Spleen (tissue), 11 donors: ENCODE results near the gene ISM2. TPM values are rescaled to one million over a fixed set of nuclear protein-coding genes. Genes with fewer than 3 reads are reported as not detected.

Source experiments
- DNase-seq: peaks from one replicate; pipeline ENCODE4 v3.0.0-alpha.2; 2020
- H3K27ac ChIP-seq, 8 donors: fragments of 200-600 bp; sonication (generic) in 7 of 8; 1 replicate in 4 of 8; 2 replicates in 4 of 8; pipeline versions ENCODE4 v1.5.0 to v1.8.0; 2016 to 2021; ENCODE audit warnings: inconsistent platforms in 4 of 8, mild to moderate bottlenecking in 4 of 8, moderate library complexity in 1 of 8
- H3K27me3 ChIP-seq, 7 donors: fragments of 200-600 bp; sonication (generic) in 6 of 7; replicated peaks in 1 of 7; 1 replicate in 4 of 7; 2 replicates in 3 of 7; pipeline versions ENCODE4 v1.5.0 to v1.8.0; 2016 to 2021; ENCODE audit warnings: inconsistent platforms in 3 of 7, mild to moderate bottlenecking in 1 of 7
- H3K36me3 ChIP-seq, 6 donors: fragments of 200-600 bp; sonication (generic) in 5 of 6; 1 replicate in 4 of 6; 2 replicates in 2 of 6; pipeline versions ENCODE4 v1.5.0 to v1.8.0; 2016 to 2021; ENCODE audit warnings: inconsistent platforms in 2 of 6
- H3K4me1 ChIP-seq, 6 donors: fragments of 200-600 bp; sonication (generic) in 5 of 6; 1 replicate in 3 of 6; 2 replicates in 3 of 6; pipeline versions ENCODE4 v1.5.0 to v1.8.0; 2016 to 2021; ENCODE audit warnings: inconsistent platforms in 3 of 6
- H3K4me3 ChIP-seq, 8 donors: fragments of 200-600 bp; sonication (generic) in 7 of 8; 1 replicate in 4 of 8; 2 replicates in 4 of 8; pipeline versions ENCODE4 v1.5.0 to v1.8.0; 2016 to 2021; ENCODE audit warnings: inconsistent platforms in 4 of 8, mild to moderate bottlenecking in 4 of 8, moderate library complexity in 2 of 8
- H3K9me3 ChIP-seq, 8 donors: fragments of 200-600 bp; sonication (generic) in 7 of 8; 1 replicate in 4 of 8; 2 replicates in 4 of 8; pipeline versions ENCODE4 v1.5.0 to v1.8.0; 2016 to 2021; ENCODE audit warnings: inconsistent platforms in 4 of 8
- POLR2A ChIP-seq, 3 donors: fragments of 450-650 bp; IDR thresholded peaks; one replicate each; pipeline ENCODE4 v1.5.1; 2017; ENCODE audit warnings: antibody characterized with exemption in 3 of 3, mild to moderate bottlenecking in 1 of 3
- POLR2AphosphoS5 ChIP-seq, 3 donors: sonication (generic); formaldehyde crosslinking; IDR thresholded peaks; one replicate each; pipeline ENCODE4 v1.5.1; 2017; ENCODE audit warnings: antibody characterized with exemption in 3 of 3
- WGBS, 5 donors: extraction: QIAGEN DNeasy Blood & Tissue Kit in 3 of 5; methylation state at CpG; one replicate each; pipeline versions ENCODE4 v1.1.5 to v1.1.7; 2013 to 2018; 5-methylcytosine and 5-hydroxymethylcytosine counted together
- intact Hi-C: fragments of 100-400 bp; cut with DNase I; formaldehyde crosslinking; loops from one replicate; pipeline ENCODE4 v1.15.0; 2023; ENCODE audit warnings: low total_unique reads
- polyA plus RNA-seq, 3 donors: library from polyadenylated mRNA; stranded (reverse); fragments of 200-250 nt; gene quantifications; one replicate each; pipeline ENCODE4 v1.2.1, GENCODE V29; 2013
- total RNA-seq, 7 donors: library from RNA; depleted of rRNA in 3 of 7; stranded (reverse); fragments of >200 nt in 3 of 7; fragmentation: NEBNext Ultra II Directional in 4 of 7; extraction: Animal tissue kit (Norgen Biotek cat#: 25700) in 4 of 7; gene quantifications; one replicate each; pipeline versions ENCODE4 v1.1.0 to v1.2.1, GENCODE V29; 2016 to 2021
- TF ChIP-seq, protein P1 (sequence below), 11 experiments: fragments of 200-600 bp in 7 of 11; fragments of 450-650 bp in 4 of 11; sonication (generic) in 4 of 11; IDR thresholded peaks in 8 of 11; conservative IDR thresholded peaks in 3 of 11; 1 replicate in 7 of 11; 2 replicates in 4 of 11; pipeline versions ENCODE4 v1.4.0 to v1.8.0; 2016 to 2021; ENCODE audit warnings: antibody characterized with exemption in 11 of 11, inconsistent platforms in 4 of 11, mild to moderate bottlenecking in 1 of 11
- donor health status: healthy with polysubstance abuse.
- donor health status: DM: no; HTN: no; CAD: no; lungs with moderate emphysema.
- donor health status: DM: no; HTN: no; CAD: no.
- donor health status: Bipolar disorder and iron deficiency.
- donor health status: healthy.
- donor health status: DM: no; HTN: no; CAD: no.
- donor health status: DM: yes; HTN: yes; CAD: no.

Gene ISM2
- total and polyA plus RNA-seq, 10 donors: 0.13 to 0.56 (median 0.43) TPM; not detected in 5

DNA sequence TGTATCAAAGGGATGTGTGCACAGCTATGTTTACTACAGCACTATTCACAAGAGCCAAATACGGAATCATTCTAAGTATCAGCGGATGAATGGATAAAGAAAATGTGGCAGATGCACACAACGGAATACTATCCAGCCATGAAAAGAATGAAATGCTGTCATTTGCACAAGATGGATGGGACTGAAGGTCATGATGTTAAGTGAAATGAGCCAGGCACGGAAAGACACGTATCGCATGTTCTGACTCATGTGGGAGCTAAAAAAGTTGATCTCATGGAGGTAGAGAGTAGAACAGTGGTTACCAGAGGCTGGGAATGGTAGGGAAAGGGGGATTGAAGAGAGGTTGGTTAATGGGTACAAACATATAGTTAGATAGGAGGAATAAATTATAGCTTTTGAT is 25.9 kb upstream of the ISM2 start:
- H3K4me3 ChIP-seq: no peak overlapping the region
- WGBS, 5 donors: 79 to 97% (median 95%) methylated on average over 6 of the region's 6 CpGs
- intact Hi-C loops: no loop called here
- no peak overlapping the region for H3K27ac ChIP-seq
- DNase-seq: no peak
- H3K4me1 ChIP-seq: no peaks in the 10 kb centered on the region
- H3K36me3 ChIP-seq: peaks cover 3 to 79% (median 26%) of the 10 kb centered on the region in 6 donors
- no peaks in the 10 kb centered on the region for H3K9me3 ChIP-seq
- H3K27me3 ChIP-seq: no peaks in the 10 kb centered on the region
- TF ChIP-seq, protein P1, sequence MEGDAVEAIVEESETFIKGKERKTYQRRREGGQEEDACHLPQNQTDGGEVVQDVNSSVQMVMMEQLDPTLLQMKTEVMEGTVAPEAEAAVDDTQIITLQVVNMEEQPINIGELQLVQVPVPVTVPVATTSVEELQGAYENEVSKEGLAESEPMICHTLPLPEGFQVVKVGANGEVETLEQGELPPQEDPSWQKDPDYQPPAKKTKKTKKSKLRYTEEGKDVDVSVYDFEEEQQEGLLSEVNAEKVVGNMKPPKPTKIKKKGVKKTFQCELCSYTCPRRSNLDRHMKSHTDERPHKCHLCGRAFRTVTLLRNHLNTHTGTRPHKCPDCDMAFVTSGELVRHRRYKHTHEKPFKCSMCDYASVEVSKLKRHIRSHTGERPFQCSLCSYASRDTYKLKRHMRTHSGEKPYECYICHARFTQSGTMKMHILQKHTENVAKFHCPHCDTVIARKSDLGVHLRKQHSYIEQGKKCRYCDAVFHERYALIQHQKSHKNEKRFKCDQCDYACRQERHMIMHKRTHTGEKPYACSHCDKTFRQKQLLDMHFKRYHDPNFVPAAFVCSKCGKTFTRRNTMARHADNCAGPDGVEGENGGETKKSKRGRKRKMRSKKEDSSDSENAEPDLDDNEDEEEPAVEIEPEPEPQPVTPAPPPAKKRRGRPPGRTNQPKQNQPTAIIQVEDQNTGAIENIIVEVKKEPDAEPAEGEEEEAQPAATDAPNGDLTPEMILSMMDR (IDR thresholded peaks at IDR 0.05 in 8 of 11, conservative IDR thresholded peaks at IDR 0.05 in 3 of 11): no peak
- TF ChIP-seq POLR2AphosphoS5 (IDR thresholded peaks at IDR 0.05): no peak

DNA sequence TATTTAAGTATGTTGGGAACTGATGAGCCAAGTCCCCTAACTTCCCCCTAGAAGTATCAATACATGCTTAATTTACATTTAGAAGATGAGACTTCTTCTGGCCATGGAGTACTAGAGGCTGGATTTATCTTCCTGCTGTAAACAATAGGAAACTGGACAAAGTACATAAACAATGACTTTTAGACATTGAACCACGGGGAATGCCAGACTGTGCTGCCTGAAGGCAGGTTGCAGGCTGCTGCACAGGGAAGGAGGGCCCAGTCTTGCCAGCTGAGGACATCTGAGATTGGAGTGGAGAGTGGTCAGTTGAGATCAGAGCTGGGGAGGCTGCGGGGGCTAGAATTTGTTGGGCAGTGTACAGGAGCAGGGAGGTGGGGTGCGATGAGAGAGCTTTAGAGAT is 24.5 kb upstream of the ISM2 start:
- Histone ChIP-seq H3K4me3 (no peak overlapping the region), H3K9me3 (no peaks in the 10 kb centered on the region), H3K27me3 (no peaks in the 10 kb centered on the region), H3K4me1 (no peaks in the 10 kb centered on the region), H3K27ac (no peak overlapping the region), H3K36me3 (peaks cover 3 to 80% (median 39%) of the 10 kb centered on the region in 6 donors)
- WGBS, 5 donors: 86 to 92% (median 90%) methylated on average over 3 of the region's 3 CpGs
- TF ChIP-seq POLR2AphosphoS5 (IDR thresholded peaks at IDR 0.05): no peak
- DNase-seq: no peak
- intact Hi-C loops: no loop called here

DNA sequence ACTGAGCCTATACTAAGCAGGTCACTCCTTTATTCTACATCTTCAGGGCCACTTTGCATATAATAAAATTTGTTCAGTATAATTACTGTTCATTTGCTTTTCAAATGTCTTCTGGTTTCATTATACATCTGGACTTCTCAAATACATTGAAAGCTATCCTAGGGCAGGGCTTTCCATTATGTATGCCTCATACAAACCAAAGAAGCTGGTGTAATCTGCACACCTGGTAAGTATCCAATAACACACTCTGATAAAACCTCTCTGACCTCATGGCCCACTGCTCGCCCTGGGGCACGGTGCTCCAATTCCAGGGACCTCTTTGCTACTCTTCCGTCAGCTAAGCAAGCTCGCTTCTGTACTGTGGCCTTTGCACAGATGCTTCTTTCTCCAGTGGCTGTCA is 21.9 kb upstream of the ISM2 start:
- Histone ChIP-seq H3K27me3 (no peaks in the 10 kb centered on the region), H3K27ac (no peak overlapping the region), H3K4me1 (no peaks in the 10 kb centered on the region), H3K9me3 (no peaks in the 10 kb centered on the region), H3K36me3 (peaks cover 6 to 100% (median 61%) of the 10 kb centered on the region in 6 donors), H3K4me3 (no peak overlapping the region)
- WGBS, 5 donors: 91 to 98% (median 94%) methylated on average over 4 of the region's 4 CpGs
- no peak for DNase-seq
- intact Hi-C loops: no loop called here
- TF ChIP-seq, protein P1 (IDR thresholded peaks at IDR 0.05 in 8 of 11, conservative IDR thresholded peaks at IDR 0.05 in 3 of 11): no peak
- no peak for TF ChIP-seq POLR2AphosphoS5 (IDR thresholded peaks at IDR 0.05)

DNA sequence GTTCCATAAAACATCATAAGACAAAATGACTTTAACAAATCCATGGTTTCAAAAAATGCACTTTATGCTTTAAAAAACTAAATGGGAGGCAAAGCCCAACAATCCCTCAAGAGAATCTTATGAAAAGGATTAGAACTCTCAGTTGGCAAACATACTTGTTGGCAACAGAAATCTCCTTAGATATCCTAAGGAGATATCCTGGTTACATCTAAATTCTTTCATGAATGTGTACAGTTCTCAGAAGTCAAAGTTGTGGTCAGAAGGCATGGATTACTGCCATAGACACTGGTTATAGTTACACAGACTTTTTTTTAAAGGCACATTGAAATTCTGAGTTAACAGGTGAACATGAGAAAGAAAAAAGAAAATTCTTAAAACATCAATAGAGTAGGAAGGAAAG is 17.5 kb upstream of the ISM2 start:
- no peak overlapping the region for H3K27ac ChIP-seq
- TF ChIP-seq POLR2AphosphoS5 (IDR thresholded peaks at IDR 0.05): no peak
- TF ChIP-seq, protein P1 (IDR thresholded peaks at IDR 0.05 in 8 of 11, conservative IDR thresholded peaks at IDR 0.05 in 3 of 11): no peak
- TF ChIP-seq POLR2A (IDR thresholded peaks at IDR 0.05): no peak
- H3K4me3 ChIP-seq: no peak overlapping the region
- peaks cover 6 to 100% (median 77%) of the 10 kb centered on the region in 6 donors for H3K36me3 ChIP-seq
- intact Hi-C loops: no loop called here
- H3K4me1 ChIP-seq: no peaks in the 10 kb centered on the region
- no peaks in the 10 kb centered on the region for H3K27me3 ChIP-seq
- DNase-seq: no peak
- H3K9me3 ChIP-seq: no peaks in the 10 kb centered on the region
